NCI-H774 (cell line): Measurements from ENCODE around the gene ELFN2.

Source experiments
- DNase-seq: peaks from one replicate; lab custom pipeline; 2025; lab: John Stamatoyannopoulos, UW

Gene ELFN2

GRCh38 chr22:37384691-37385090 is 42.6 kb downstream of the ELFN2 start:
- DNase-seq = no peak

GRCh38 chr22:37383341-37383740 is 43.9 kb downstream of the ELFN2 start:
- DNase-seq = no peak

- no peak for DNase-seq
Measured at GRCh38 chr22:37381489-37381888, 45.8 kb downstream of the ELFN2 start.

- no peak for DNase-seq
Measured at GRCh38 chr22:37379722-37380121, 47.6 kb downstream of the ELFN2 start.

GRCh38 chr22:37379085-37379484 is 48.2 kb downstream of the ELFN2 start:
- no peak for DNase-seq

- DNase-seq = no peak
Measured at GRCh38 chr22:37378642-37379058, 48.6 kb downstream of the ELFN2 start.

GRCh38 chr22:37377927-37378326 is 49.4 kb downstream of the ELFN2 start:
- no peak for DNase-seq

GRCh38 chr22:37377138-37377537 is 50.1 kb downstream of the ELFN2 start:
- no peak for DNase-seq

GRCh38 chr22:37376643-37377042 is 50.6 kb downstream of the ELFN2 start:
- no peak for DNase-seq

- no peak for DNase-seq
Measured at GRCh38 chr22:37375801-37376200, 51.5 kb downstream of the ELFN2 start.

- DNase-seq = no peak
Measured at GRCh38 chr22:37374571-37374970, 52.7 kb downstream of the ELFN2 start.

GRCh38 chr22:37373451-37373850 is 53.8 kb downstream of the ELFN2 start:
- DNase-seq = no peak

- DNase-seq = no peak
Measured at GRCh38 chr22:37371911-37372310, 55.4 kb downstream of the ELFN2 start.

- no peak for DNase-seq
Measured at GRCh38 chr22:37371491-37371890, 55.8 kb downstream of the ELFN2 start.

- DNase-seq = no peak
Measured at GRCh38 chr22:37370306-37370979, 56.8 kb downstream of the ELFN2 start.

GRCh38 chr22:37369483-37369882 is 57.8 kb downstream of the ELFN2 start:
- DNase-seq = no peak

- no peak for DNase-seq
Measured at GRCh38 chr22:37368058-37368457, 59.2 kb downstream of the ELFN2 start.

GRCh38 chr22:37366601-37367000 is 60.7 kb downstream of the ELFN2 start:
- no peak for DNase-seq

GRCh38 chr22:37365950-37366349 is 61.3 kb downstream of the ELFN2 start:
- DNase-seq = no peak

GRCh38 chr22:37363261-37363992 is 63.9 kb downstream of the ELFN2 start:
- DNase-seq = no peak

- no peak for DNase-seq
Measured at GRCh38 chr22:37362621-37363020, 64.7 kb downstream of the ELFN2 start.

- no peak for DNase-seq
Measured at GRCh38 chr22:37358917-37359316, 68.4 kb downstream of the ELFN2 start.

- DNase-seq = no peak
Measured at GRCh38 chr22:37358386-37358785, 68.9 kb downstream of the ELFN2 start.
